T47D (cell line): ENCODE data around the gene FAM187B.

Experiments
- DNase-seq, 2 experiments: peaks; one replicate each; pipeline versions ENCODE4 v3.0.0 to v3.0.0-alpha.2; 2011 to 2012; ENCODE audit warnings: low read depth in 1 of 2, low spot score in 1 of 2
- JUND ChIP-seq: IDR thresholded peaks from 2 replicates; pipeline ENCODE4 v1.6.1; 2012; ENCODE audit warnings: low read depth
- in situ Hi-C: cut with HindIII; loops from 2 replicates; pipeline ENCODE4 v1.10.0; 2016; ENCODE audit warnings: low sequenced_read_pairs, low pct_unique_long_range_greater_than_20kb

Gene FAM187B

DNA sequence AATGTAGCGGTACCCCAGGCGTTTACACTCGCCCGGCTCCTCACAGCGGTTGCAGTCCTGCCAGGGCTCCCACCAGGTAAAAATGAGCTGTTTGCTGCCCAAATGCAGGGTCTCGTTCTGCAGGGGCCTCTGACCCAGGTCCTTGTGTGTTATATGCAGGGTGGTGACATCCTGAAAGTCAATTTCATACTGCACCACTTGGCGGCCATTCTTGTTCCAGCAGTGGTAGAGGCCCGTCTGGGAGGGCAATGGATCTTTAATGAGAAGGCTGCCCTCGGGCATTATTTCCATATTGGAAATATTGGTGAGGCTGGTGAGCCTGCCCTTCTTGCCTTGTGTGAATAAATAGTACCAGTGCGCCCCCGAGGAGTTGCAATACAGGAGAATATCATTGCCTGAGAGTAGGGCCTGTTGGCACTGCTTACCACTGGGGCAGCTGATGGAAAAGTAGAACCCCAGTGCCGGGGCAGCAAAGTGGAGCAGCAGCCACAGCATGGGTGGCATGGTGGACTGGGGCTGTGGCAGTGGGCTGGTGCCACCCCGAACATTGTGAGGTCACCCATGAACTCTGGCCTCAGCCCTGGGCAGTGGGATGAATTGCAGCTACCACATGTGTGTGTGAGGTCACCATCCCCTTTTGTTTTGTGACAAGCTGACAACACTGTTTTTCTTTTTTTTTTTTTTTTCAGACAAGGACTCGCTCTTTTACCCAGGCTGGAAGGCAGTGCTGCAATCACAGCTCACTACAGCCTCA is at the start of gene FAM187B:
TSS of gene FAM187B (minus strand) at position 563 of the 754 bp plus-strand sequence. CDS start at position 504, 59 bp downstream.
- DNase-seq, result no peak
- no peak for TF ChIP-seq JUND
- in situ Hi-C loops, result no loop called here

DNA sequence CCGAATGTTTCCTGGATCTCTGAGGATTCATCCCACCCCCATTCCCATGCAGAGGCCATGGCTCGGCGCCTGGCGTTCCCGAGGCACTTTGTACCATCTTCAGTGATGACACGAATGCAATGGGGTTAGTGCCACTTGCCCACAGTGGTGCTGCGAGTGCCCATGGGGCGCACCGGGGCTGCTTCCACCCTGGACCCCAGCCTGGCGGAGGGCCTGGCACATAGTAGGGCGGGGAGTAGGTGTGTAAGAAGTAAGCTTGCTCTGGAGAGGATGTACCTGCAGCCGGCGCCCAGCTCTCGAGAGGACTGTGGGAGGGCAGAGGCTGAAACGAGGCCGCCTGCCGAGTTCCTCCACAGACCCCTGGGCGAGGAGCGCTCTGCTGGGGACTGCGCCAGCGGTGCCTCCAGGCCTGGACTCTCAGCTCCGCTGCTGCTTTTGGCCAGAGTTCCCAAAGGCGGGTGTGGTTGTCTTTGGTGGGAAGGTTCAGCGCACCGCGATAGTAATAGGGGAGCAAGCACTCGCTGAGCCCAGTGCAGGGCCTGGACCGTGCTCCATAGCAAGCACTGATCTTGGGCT is 48.3 kb upstream of the FAM187B start:
- DNase-seq, result no peak
- in situ Hi-C loops, result no loop called here
- no peak for TF ChIP-seq JUND

DNA sequence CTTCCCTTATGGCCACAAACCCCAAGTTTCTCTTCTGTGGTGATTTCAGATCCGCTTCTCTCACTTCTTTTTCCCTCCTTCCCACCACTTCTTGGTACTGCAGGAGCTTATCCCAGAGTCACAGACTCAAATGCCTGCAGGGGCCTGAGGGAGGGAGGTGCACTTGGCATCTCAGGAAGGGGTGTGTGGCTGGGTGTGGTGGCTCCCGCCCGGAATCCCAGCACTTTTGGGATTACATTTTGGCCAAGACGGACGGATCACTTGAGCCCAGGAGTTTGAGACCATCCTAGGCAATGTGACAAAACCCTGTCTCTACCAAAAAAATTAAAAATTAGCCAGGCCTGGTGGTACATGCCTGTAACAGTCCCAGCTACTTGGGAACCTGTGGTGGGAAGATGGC is 45.8 kb upstream of the FAM187B start:
- TF ChIP-seq JUND, result no peak
- in situ Hi-C loops, result no loop called here
- DNase-seq, result no peak

GRCh38 chr19:35273686-35274259 is 45.2 kb upstream of the FAM187B start:
- no peak for TF ChIP-seq JUND
- DNase-seq, result no peak
- in situ Hi-C loops, result no loop called here

GRCh38 chr19:35272954-35273649 is 44.6 kb upstream of the FAM187B start:
- no peak for TF ChIP-seq JUND
- DNase-seq, result no peak
- in situ Hi-C loops, result no loop called here

- in situ Hi-C loops, result no loop called here
- no peak for TF ChIP-seq JUND
- DNase-seq, result no peak
Measured at GRCh38 chr19:35272122-35272719, 43.7 kb upstream of the FAM187B start.

GRCh38 chr19:35271546-35271945 is 43.0 kb upstream of the FAM187B start:
- DNase-seq, result no peak
- in situ Hi-C loops, result no loop called here
- TF ChIP-seq JUND, result no peak

DNA sequence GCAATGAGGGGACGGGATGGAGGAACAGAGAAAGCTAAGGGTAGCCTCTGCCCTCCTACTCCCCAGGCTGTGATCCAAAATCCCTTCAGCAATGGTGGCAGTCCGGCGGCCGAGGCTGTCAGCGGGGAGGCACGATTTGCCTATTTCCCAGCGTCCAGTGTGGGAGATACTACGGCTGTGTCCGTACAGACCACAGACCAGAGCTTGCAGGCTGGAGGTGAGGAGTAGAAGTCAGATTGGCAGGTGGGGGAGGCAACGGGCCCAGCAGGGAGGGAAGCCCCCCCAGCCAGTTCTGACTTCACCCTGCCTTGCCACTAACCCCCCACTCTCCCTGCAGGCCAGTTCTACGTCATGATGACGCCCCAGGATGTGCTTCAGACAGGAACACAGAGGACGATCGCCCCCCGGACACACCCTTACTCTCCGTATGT is 41.9 kb upstream of the FAM187B start:
- in situ Hi-C loops, result no loop called here
- no peak for DNase-seq
- no peak for TF ChIP-seq JUND

DNA sequence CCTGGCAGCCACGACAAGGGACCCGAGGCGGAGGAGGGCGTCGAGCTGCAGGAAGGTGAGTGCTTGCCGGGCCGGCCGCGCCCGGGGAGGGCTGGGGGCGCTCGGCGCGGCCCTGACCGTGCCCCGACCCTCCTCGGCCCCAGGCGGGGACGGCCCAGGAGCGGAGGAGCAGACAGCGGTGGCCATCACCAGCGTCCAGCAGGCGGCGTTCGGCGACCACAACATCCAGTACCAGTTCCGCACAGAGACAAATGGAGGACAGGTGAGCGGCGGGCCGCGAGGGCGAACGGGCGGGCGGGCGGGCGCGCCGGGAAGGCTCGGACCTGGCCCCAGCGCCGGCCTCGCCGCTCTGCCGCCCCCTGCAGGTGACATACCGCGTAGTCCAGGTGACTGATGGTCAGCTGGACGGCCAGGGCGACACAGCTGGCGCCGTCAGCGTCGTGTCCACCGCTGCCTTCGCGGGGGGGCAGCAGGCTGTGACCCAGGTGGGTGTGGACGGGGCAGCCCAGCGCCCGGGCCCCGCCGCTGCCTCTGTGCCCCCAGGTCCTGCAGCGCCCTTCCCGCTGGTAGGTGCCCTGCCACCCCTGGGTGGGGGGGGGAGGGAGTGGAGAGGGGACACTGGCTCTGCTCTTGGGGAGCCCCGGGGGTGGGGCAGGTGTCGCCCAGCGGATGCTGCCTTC is 41.0 kb upstream of the FAM187B start:
- DNase-seq, result peak; percentile 70 to 87
- in situ Hi-C loops, result no loop called here
- no peak for TF ChIP-seq JUND

GRCh38 chr19:35268536-35269437 is 40.2 kb upstream of the FAM187B start, which contains the start of gene USF2:
Gene USF2, plus strand, starts transcription at chr19:35268962. Its CDS starts 140 bp downstream, at chr19:35269102.
- TF ChIP-seq JUND, result no peak
- in situ Hi-C loops, result no loop called here

More at GRCh38 chr19:35268536-35269437, 40.2 kb upstream of the FAM187B start, which contains the start of gene USF2:
- peak in 1 of 2 experiments; percentile 75 for DNase-seq
